ENCODE results near the gene ZPLD1.
A peak's percentile ranks its signal among the peaks of the same experiment; 100 is the strongest.

The ZPLD1 gene

GRCh38 chr3:102460579-102460978 is 25.8 kb downstream of the ZPLD1 start:
- Histone ChIP-seq H3K36me3 (ENCODE audit: control insufficient read depth in 1 of 2, insufficient read depth in 2 of 2, low read length in 2 of 2) (no peaks in the 10 kb centered on the region), H3K4me3 (ENCODE audit: low read depth in 1 of 2, low read length in 2 of 2) (no peak overlapping the region), H3K27me3 (ENCODE audit: control insufficient read depth in 1 of 2, insufficient read depth in 2 of 2, low read length in 2 of 2) (no peaks in the 10 kb centered on the region), H3K9me3 (ENCODE audit: control insufficient read depth in 1 of 2, low read length in 2 of 2) (no peaks in the 10 kb centered on the region), H3K27ac (ENCODE audit: low read depth, low read length) (no peak overlapping the region), H3K9ac (ENCODE audit: low read depth in 1 of 2, low read length in 2 of 2) (no peak overlapping the region), H3K4me1 (ENCODE audit: control insufficient read depth in 1 of 2, insufficient read depth in 2 of 2, low read length in 2 of 2) (peaks cover 0 to under 1% of the 10 kb centered on the region in 2 donors)

- H3K36me3 ChIP-seq (ENCODE audit: control insufficient read depth in 1 of 2, insufficient read depth in 2 of 2, low read length in 2 of 2) = no peaks in the 10 kb centered on the region
- H3K4me3 ChIP-seq (ENCODE audit: low read depth in 1 of 2, low read length in 2 of 2) = no peak overlapping the region
- no peak overlapping the region for H3K9ac ChIP-seq (ENCODE audit: low read depth in 1 of 2, low read length in 2 of 2)
- no peaks in the 10 kb centered on the region for H3K27me3 ChIP-seq (ENCODE audit: control insufficient read depth in 1 of 2, insufficient read depth in 2 of 2, low read length in 2 of 2)
- H3K27ac ChIP-seq (ENCODE audit: low read depth, low read length) = no peak overlapping the region
- H3K4me1 ChIP-seq (ENCODE audit: control insufficient read depth in 1 of 2, insufficient read depth in 2 of 2, low read length in 2 of 2) = peaks cover 0 to 5% of the 10 kb centered on the region in 2 donors
- no peaks in the 10 kb centered on the region for H3K9me3 ChIP-seq (ENCODE audit: control insufficient read depth in 1 of 2, low read length in 2 of 2)
These were observed 29.4 kb downstream of the ZPLD1 start for GRCh38 chr3:102464261-102464660.

- Histone ChIP-seq H3K9me3 (ENCODE audit: control insufficient read depth in 1 of 2, low read length in 2 of 2) (no peaks in the 10 kb centered on the region), H3K27ac (ENCODE audit: low read depth, low read length) (no peak overlapping the region), H3K4me1 (ENCODE audit: control insufficient read depth in 1 of 2, insufficient read depth in 2 of 2, low read length in 2 of 2) (peaks cover 0 to 5% of the 10 kb centered on the region in 2 donors), H3K9ac (ENCODE audit: low read depth in 1 of 2, low read length in 2 of 2) (no peak overlapping the region), H3K4me3 (ENCODE audit: low read depth in 1 of 2, low read length in 2 of 2) (no peak overlapping the region), H3K27me3 (ENCODE audit: control insufficient read depth in 1 of 2, insufficient read depth in 2 of 2, low read length in 2 of 2) (no peaks in the 10 kb centered on the region), H3K36me3 (ENCODE audit: control insufficient read depth in 1 of 2, insufficient read depth in 2 of 2, low read length in 2 of 2) (no peaks in the 10 kb centered on the region)
These were observed 31.2 kb downstream of the ZPLD1 start for GRCh38 chr3:102466001-102466400.

GRCh38 chr3:102470066-102470465 is 35.3 kb downstream of the ZPLD1 start:
- Histone ChIP-seq H3K27ac (ENCODE audit: low read depth, low read length) (no peak overlapping the region), H3K9me3 (ENCODE audit: control insufficient read depth in 1 of 2, low read length in 2 of 2) (no peaks in the 10 kb centered on the region), H3K4me1 (ENCODE audit: control insufficient read depth in 1 of 2, insufficient read depth in 2 of 2, low read length in 2 of 2) (peaks cover 0 to 11% of the 10 kb centered on the region in 2 donors), H3K36me3 (ENCODE audit: control insufficient read depth in 1 of 2, insufficient read depth in 2 of 2, low read length in 2 of 2) (no peaks in the 10 kb centered on the region), H3K9ac (ENCODE audit: low read depth in 1 of 2, low read length in 2 of 2) (no peak overlapping the region), H3K4me3 (ENCODE audit: low read depth in 1 of 2, low read length in 2 of 2) (no peak overlapping the region), H3K27me3 (ENCODE audit: control insufficient read depth in 1 of 2, insufficient read depth in 2 of 2, low read length in 2 of 2) (no peaks in the 10 kb centered on the region)

GRCh38 chr3:102471001-102471400 is 36.2 kb downstream of the ZPLD1 start:
- no peak overlapping the region for H3K27ac ChIP-seq (ENCODE audit: low read depth, low read length)
- H3K4me3 ChIP-seq (ENCODE audit: low read depth in 1 of 2, low read length in 2 of 2) = no peak overlapping the region
- no peaks in the 10 kb centered on the region for H3K27me3 ChIP-seq (ENCODE audit: control insufficient read depth in 1 of 2, insufficient read depth in 2 of 2, low read length in 2 of 2)
- H3K9ac ChIP-seq (ENCODE audit: low read depth in 1 of 2, low read length in 2 of 2) = no peak overlapping the region
- no peaks in the 10 kb centered on the region for H3K36me3 ChIP-seq (ENCODE audit: control insufficient read depth in 1 of 2, insufficient read depth in 2 of 2, low read length in 2 of 2)
- H3K9me3 ChIP-seq (ENCODE audit: control insufficient read depth in 1 of 2, low read length in 2 of 2) = no peaks in the 10 kb centered on the region
- peaks cover 0 to 16% of the 10 kb centered on the region in 2 donors for H3K4me1 ChIP-seq (ENCODE audit: control insufficient read depth in 1 of 2, insufficient read depth in 2 of 2, low read length in 2 of 2)

GRCh38 chr3:102471491-102471890 is 36.7 kb downstream of the ZPLD1 start:
- no peak overlapping the region for H3K27ac ChIP-seq (ENCODE audit: low read depth, low read length)
- H3K9me3 ChIP-seq (ENCODE audit: control insufficient read depth in 1 of 2, low read length in 2 of 2) = no peaks in the 10 kb centered on the region
- H3K4me3 ChIP-seq (ENCODE audit: low read depth in 1 of 2, low read length in 2 of 2) = no peak overlapping the region
- no peak overlapping the region for H3K9ac ChIP-seq (ENCODE audit: low read depth in 1 of 2, low read length in 2 of 2)
- H3K27me3 ChIP-seq (ENCODE audit: control insufficient read depth in 1 of 2, insufficient read depth in 2 of 2, low read length in 2 of 2) = no peaks in the 10 kb centered on the region
- no peaks in the 10 kb centered on the region for H3K36me3 ChIP-seq (ENCODE audit: control insufficient read depth in 1 of 2, insufficient read depth in 2 of 2, low read length in 2 of 2)
- peaks cover 0 to 20% of the 10 kb centered on the region in 2 donors for H3K4me1 ChIP-seq (ENCODE audit: control insufficient read depth in 1 of 2, insufficient read depth in 2 of 2, low read length in 2 of 2)

GRCh38 chr3:102473648-102474047 is 38.8 kb downstream of the ZPLD1 start:
- Histone ChIP-seq H3K4me1 (ENCODE audit: control insufficient read depth in 1 of 2, insufficient read depth in 2 of 2, low read length in 2 of 2) (peaks cover 16 to 41% of the 10 kb centered on the region in 2 donors), H3K36me3 (ENCODE audit: control insufficient read depth in 1 of 2, insufficient read depth in 2 of 2, low read length in 2 of 2) (no peaks in the 10 kb centered on the region), H3K27ac (ENCODE audit: low read depth, low read length) (no peak overlapping the region), H3K9ac (ENCODE audit: low read depth in 1 of 2, low read length in 2 of 2) (no peak overlapping the region), H3K9me3 (ENCODE audit: control insufficient read depth in 1 of 2, low read length in 2 of 2) (no peaks in the 10 kb centered on the region), H3K4me3 (ENCODE audit: low read depth in 1 of 2, low read length in 2 of 2) (no peak overlapping the region), H3K27me3 (ENCODE audit: control insufficient read depth in 1 of 2, insufficient read depth in 2 of 2, low read length in 2 of 2) (no peaks in the 10 kb centered on the region)

- H3K4me3 ChIP-seq (ENCODE audit: low read depth in 1 of 2, low read length in 2 of 2) = no peak overlapping the region
- H3K9ac ChIP-seq (ENCODE audit: low read depth in 1 of 2, low read length in 2 of 2) = no peak overlapping the region
- H3K27me3 ChIP-seq (ENCODE audit: control insufficient read depth in 1 of 2, insufficient read depth in 2 of 2, low read length in 2 of 2) = no peaks in the 10 kb centered on the region
- H3K27ac ChIP-seq (ENCODE audit: low read depth, low read length) = no peak overlapping the region
- H3K36me3 ChIP-seq (ENCODE audit: control insufficient read depth in 1 of 2, insufficient read depth in 2 of 2, low read length in 2 of 2) = no peaks in the 10 kb centered on the region
- peaks cover 16 to 47% of the 10 kb centered on the region in 2 donors for H3K4me1 ChIP-seq (ENCODE audit: control insufficient read depth in 1 of 2, insufficient read depth in 2 of 2, low read length in 2 of 2)
- no peaks in the 10 kb centered on the region for H3K9me3 ChIP-seq (ENCODE audit: control insufficient read depth in 1 of 2, low read length in 2 of 2)
These were observed 39.4 kb downstream of the ZPLD1 start for GRCh38 chr3:102474207-102474606.

- Histone ChIP-seq H3K27me3 (ENCODE audit: control insufficient read depth in 1 of 2, insufficient read depth in 2 of 2, low read length in 2 of 2) (no peaks in the 10 kb centered on the region), H3K27ac (ENCODE audit: low read depth, low read length) (no peak overlapping the region), H3K9me3 (ENCODE audit: control insufficient read depth in 1 of 2, low read length in 2 of 2) (no peaks in the 10 kb centered on the region), H3K4me3 (ENCODE audit: low read depth in 1 of 2, low read length in 2 of 2) (no peak overlapping the region), H3K4me1 (ENCODE audit: control insufficient read depth in 1 of 2, insufficient read depth in 2 of 2, low read length in 2 of 2) (peaks cover 20 to 57% of the 10 kb centered on the region in 2 donors), H3K9ac (ENCODE audit: low read depth in 1 of 2, low read length in 2 of 2) (no peak overlapping the region), H3K36me3 (ENCODE audit: control insufficient read depth in 1 of 2, insufficient read depth in 2 of 2, low read length in 2 of 2) (no peaks in the 10 kb centered on the region)
These were observed 41.4 kb downstream of the ZPLD1 start for GRCh38 chr3:102476198-102476597.

GRCh38 chr3:102478160-102478559 is 43.3 kb downstream of the ZPLD1 start:
- no peak overlapping the region for H3K27ac ChIP-seq (ENCODE audit: low read depth, low read length)
- no peaks in the 10 kb centered on the region for H3K9me3 ChIP-seq (ENCODE audit: control insufficient read depth in 1 of 2, low read length in 2 of 2)
- H3K27me3 ChIP-seq (ENCODE audit: control insufficient read depth in 1 of 2, insufficient read depth in 2 of 2, low read length in 2 of 2) = no peaks in the 10 kb centered on the region
- no peaks in the 10 kb centered on the region for H3K36me3 ChIP-seq (ENCODE audit: control insufficient read depth in 1 of 2, insufficient read depth in 2 of 2, low read length in 2 of 2)
- peak overlapping the region in 1 of 2 donors; percentile 33 for H3K9ac ChIP-seq (ENCODE audit: low read depth in 1 of 2, low read length in 2 of 2)
- no peak overlapping the region for H3K4me3 ChIP-seq (ENCODE audit: low read depth in 1 of 2, low read length in 2 of 2)
- H3K4me1 ChIP-seq (ENCODE audit: control insufficient read depth in 1 of 2, insufficient read depth in 2 of 2, low read length in 2 of 2) = peaks cover 20 to 57% of the 10 kb centered on the region in 2 donors

- Histone ChIP-seq H3K9ac (ENCODE audit: low read depth in 1 of 2, low read length in 2 of 2) (no peak overlapping the region), H3K4me3 (ENCODE audit: low read depth in 1 of 2, low read length in 2 of 2) (no peak overlapping the region), H3K36me3 (ENCODE audit: control insufficient read depth in 1 of 2, insufficient read depth in 2 of 2, low read length in 2 of 2) (no peaks in the 10 kb centered on the region), H3K9me3 (ENCODE audit: control insufficient read depth in 1 of 2, low read length in 2 of 2) (no peaks in the 10 kb centered on the region), H3K27ac (ENCODE audit: low read depth, low read length) (no peak overlapping the region), H3K4me1 (ENCODE audit: control insufficient read depth in 1 of 2, insufficient read depth in 2 of 2, low read length in 2 of 2) (peaks cover 28 to 61% of the 10 kb centered on the region in 2 donors), H3K27me3 (ENCODE audit: control insufficient read depth in 1 of 2, insufficient read depth in 2 of 2, low read length in 2 of 2) (no peaks in the 10 kb centered on the region)
These were observed 45.3 kb downstream of the ZPLD1 start for GRCh38 chr3:102480139-102480538.

All from duodenal mucosa (tissue), 2 donors.